ENCODE measurements around the gene JPT2. TPM values are rescaled to one million over a fixed set of nuclear protein-coding genes. Genes with fewer than 3 reads are reported as not detected.

Gene JPT2, protein sequence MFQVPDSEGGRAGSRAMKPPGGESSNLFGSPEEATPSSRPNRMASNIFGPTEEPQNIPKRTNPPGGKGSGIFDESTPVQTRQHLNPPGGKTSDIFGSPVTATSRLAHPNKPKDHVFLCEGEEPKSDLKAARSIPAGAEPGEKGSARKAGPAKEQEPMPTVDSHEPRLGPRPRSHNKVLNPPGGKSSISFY
- total RNA-seq, result 10 to 100 TPM; 12.0 to 31.5 (median 25.1) TPM

DNA sequence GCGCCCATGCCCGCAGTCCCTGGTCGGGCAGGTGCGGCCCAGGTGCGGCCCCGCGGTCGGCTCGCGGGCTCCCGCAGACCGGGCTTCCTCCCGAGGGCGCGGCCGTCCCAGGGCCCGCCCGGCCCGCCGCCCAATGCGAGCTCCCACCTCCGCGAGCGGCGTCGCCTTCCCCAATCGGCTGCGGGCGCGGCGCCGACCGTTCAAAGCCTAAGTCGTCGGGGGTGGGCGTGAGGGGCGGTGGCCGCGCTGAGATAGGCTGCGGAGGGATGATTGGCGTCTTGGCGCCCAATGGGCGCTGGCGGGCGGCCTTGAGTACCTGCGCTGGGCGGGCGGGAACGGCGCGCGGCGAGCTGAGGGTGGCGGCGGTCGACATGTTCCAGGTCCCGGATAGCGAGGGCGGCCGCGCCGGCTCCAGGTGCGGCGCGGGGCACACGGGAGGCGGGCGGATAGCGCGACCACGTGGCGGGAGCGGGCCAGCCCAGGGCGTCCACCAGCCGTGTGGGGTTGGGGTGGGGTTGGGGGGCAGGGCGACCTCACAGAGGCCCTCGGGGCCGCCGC, at the start of gene JPT2:
Gene JPT2, plus strand, starts transcription at position 338 of the 558 bp plus-strand sequence. Its CDS starts 34 bp downstream, at position 372.
- H3K9me3 ChIP-seq, result no peaks in the 10 kb centered on the region
- TF ChIP-seq, protein P1, sequence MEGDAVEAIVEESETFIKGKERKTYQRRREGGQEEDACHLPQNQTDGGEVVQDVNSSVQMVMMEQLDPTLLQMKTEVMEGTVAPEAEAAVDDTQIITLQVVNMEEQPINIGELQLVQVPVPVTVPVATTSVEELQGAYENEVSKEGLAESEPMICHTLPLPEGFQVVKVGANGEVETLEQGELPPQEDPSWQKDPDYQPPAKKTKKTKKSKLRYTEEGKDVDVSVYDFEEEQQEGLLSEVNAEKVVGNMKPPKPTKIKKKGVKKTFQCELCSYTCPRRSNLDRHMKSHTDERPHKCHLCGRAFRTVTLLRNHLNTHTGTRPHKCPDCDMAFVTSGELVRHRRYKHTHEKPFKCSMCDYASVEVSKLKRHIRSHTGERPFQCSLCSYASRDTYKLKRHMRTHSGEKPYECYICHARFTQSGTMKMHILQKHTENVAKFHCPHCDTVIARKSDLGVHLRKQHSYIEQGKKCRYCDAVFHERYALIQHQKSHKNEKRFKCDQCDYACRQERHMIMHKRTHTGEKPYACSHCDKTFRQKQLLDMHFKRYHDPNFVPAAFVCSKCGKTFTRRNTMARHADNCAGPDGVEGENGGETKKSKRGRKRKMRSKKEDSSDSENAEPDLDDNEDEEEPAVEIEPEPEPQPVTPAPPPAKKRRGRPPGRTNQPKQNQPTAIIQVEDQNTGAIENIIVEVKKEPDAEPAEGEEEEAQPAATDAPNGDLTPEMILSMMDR (IDR thresholded peaks at IDR 0.05), result no peak
- TF ChIP-seq POLR2A (IDR thresholded peaks at IDR 0.05), result peak; percentile 28
- TF ChIP-seq POLR2AphosphoS5 (IDR thresholded peaks at IDR 0.05), result peak; percentile 54 to 86 (median 70)
- DNase-seq, result peak; percentile 98
- H3K27me3 ChIP-seq, result no peaks in the 10 kb centered on the region
- H3K4me3 ChIP-seq, result peak within 1 kb of the TSS; percentile 67 to 91 (median 86)
- in situ Hi-C loops (cut with MboI; ENCODE audit: low pct_ligation_motif_present in 1 of 4, low pct_unique_long_range_greater_than_20kb in 1 of 4, low sequenced_read_pairs in 3 of 4), result no loop called here
- intact Hi-C loops (cut with DNase I; ENCODE audit: low total_unique reads), result no loop called here
- 1% methylated on average over 20 of the region's 79 CpGs; no CpG with 5 or more reads in 1 of the 2 donors for WGBS, 2 donors (ENCODE audit: low coverage in 1 of 2)
- H3K27ac ChIP-seq, result peak within 1 kb of the TSS; percentile 73 to 89 (median 88)
- H3K4me1 ChIP-seq, result peaks cover 3 to 17% (median 12%) of the 10 kb centered on the region in 4 donors
- peaks cover 0 to 23% (median 2%) of the 10 kb centered on the region in 4 donors for H3K36me3 ChIP-seq

- H3K27me3 ChIP-seq, result no peaks in the 10 kb centered on the region
- in situ Hi-C loops (cut with MboI; ENCODE audit: low pct_ligation_motif_present in 1 of 4, low pct_unique_long_range_greater_than_20kb in 1 of 4, low sequenced_read_pairs in 3 of 4) (no loop called here), intact Hi-C loops (cut with DNase I; ENCODE audit: low total_unique reads) (no loop called here)
- no peak overlapping the region for H3K4me3 ChIP-seq
- no peaks in the 10 kb centered on the region for H3K4me1 ChIP-seq
- peaks cover 0 to 39% (median 15%) of the 10 kb centered on the region in 4 donors for H3K36me3 ChIP-seq
- no peak for DNase-seq
- no peak overlapping the region for H3K27ac ChIP-seq
- no peaks in the 10 kb centered on the region for H3K9me3 ChIP-seq
- WGBS, 2 donors (ENCODE audit: low coverage in 1 of 2), result 88 to 92% methylated on average over 6 to 20 of the region's 20 CpGs
- TF ChIP-seq POLR2A (IDR thresholded peaks at IDR 0.05) (no peak), POLR2AphosphoS5 (IDR thresholded peaks at IDR 0.05) (no peak), EP300 (IDR thresholded peaks at IDR 0.05; ENCODE audit: low read depth) (no peak)
- TF ChIP-seq, protein P1 (IDR thresholded peaks at IDR 0.05), result no peak
Observed at GRCh38 chr16:1630450-1631213, 47.4 kb upstream of the JPT2 start.

DNA sequence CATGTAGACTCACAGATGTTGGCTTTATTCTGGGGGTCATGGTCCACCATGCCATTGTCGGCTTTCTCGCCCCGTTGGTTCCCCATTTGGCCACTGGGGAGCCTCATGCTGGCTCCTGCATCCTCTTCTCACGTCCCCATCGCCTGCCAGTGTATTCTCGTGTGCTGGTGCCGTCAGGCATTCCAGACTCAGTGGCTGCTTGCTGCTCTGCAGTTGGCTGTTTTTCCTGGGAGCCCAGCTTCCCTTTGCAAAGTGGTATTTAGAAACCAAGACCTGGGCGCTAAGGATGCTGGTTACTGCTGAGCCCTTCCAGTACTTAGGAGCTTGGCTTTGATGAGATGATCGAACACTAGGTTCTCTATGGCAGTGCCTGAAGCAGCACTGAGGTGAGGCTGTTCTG, 46.8 kb upstream of the JPT2 start:
- in situ Hi-C loops (cut with MboI; ENCODE audit: low pct_ligation_motif_present in 1 of 4, low pct_unique_long_range_greater_than_20kb in 1 of 4, low sequenced_read_pairs in 3 of 4) (no loop called here), intact Hi-C loops (cut with DNase I; ENCODE audit: low total_unique reads) (no loop called here)
- no peaks in the 10 kb centered on the region for H3K4me1 ChIP-seq
- TF ChIP-seq POLR2A (IDR thresholded peaks at IDR 0.05) (no peak), EP300 (IDR thresholded peaks at IDR 0.05; ENCODE audit: low read depth) (no peak), POLR2AphosphoS5 (IDR thresholded peaks at IDR 0.05) (no peak)
- TF ChIP-seq, protein P1 (IDR thresholded peaks at IDR 0.05), result no peak
- no peak for DNase-seq
- peaks cover 0 to 39% (median 17%) of the 10 kb centered on the region in 4 donors for H3K36me3 ChIP-seq
- H3K4me3 ChIP-seq, result no peak overlapping the region
- no peaks in the 10 kb centered on the region for H3K9me3 ChIP-seq
- no peak overlapping the region for H3K27ac ChIP-seq
- no peaks in the 10 kb centered on the region for H3K27me3 ChIP-seq
- 92 to 93% methylated on average over 6 to 9 of the region's 9 CpGs for WGBS, 2 donors (ENCODE audit: low coverage in 1 of 2)

- H3K27ac ChIP-seq, result no peak overlapping the region
- no peaks in the 10 kb centered on the region for H3K9me3 ChIP-seq
- H3K4me1 ChIP-seq, result no peaks in the 10 kb centered on the region
- 58 to 92% methylated on average over 2 to 18 of the region's 18 CpGs for WGBS, 2 donors (ENCODE audit: low coverage in 1 of 2)
- no peak overlapping the region for H3K4me3 ChIP-seq
- no peak for DNase-seq
- in situ Hi-C loops (cut with MboI; ENCODE audit: low pct_ligation_motif_present in 1 of 4, low pct_unique_long_range_greater_than_20kb in 1 of 4, low sequenced_read_pairs in 3 of 4) (no loop called here), intact Hi-C loops (cut with DNase I; ENCODE audit: low total_unique reads) (no loop called here)
- TF ChIP-seq POLR2AphosphoS5 (IDR thresholded peaks at IDR 0.05) (no peak), POLR2A (IDR thresholded peaks at IDR 0.05) (no peak), EP300 (IDR thresholded peaks at IDR 0.05; ENCODE audit: low read depth) (no peak)
- TF ChIP-seq, protein P1 (IDR thresholded peaks at IDR 0.05), result no peak
- H3K27me3 ChIP-seq, result no peaks in the 10 kb centered on the region
- H3K36me3 ChIP-seq, result peaks cover 0 to 34% (median 16%) of the 10 kb centered on the region in 4 donors
Observed at GRCh38 chr16:1631931-1632637, 46.0 kb upstream of the JPT2 start.
